Fibroblast of skin of back (primary cell): ENCODE results near the gene TOM1L2.
"Not testable (repeated sequence)": the region's sequence is repeated elsewhere in the genome, so short reads cannot be mapped to it uniquely, and the experiment has no call there.

Source experiments
- DNase-seq: peaks from one replicate; pipeline ENCODE4 v3.0.0-alpha.2; 2013

Gene TOM1L2

DNA sequence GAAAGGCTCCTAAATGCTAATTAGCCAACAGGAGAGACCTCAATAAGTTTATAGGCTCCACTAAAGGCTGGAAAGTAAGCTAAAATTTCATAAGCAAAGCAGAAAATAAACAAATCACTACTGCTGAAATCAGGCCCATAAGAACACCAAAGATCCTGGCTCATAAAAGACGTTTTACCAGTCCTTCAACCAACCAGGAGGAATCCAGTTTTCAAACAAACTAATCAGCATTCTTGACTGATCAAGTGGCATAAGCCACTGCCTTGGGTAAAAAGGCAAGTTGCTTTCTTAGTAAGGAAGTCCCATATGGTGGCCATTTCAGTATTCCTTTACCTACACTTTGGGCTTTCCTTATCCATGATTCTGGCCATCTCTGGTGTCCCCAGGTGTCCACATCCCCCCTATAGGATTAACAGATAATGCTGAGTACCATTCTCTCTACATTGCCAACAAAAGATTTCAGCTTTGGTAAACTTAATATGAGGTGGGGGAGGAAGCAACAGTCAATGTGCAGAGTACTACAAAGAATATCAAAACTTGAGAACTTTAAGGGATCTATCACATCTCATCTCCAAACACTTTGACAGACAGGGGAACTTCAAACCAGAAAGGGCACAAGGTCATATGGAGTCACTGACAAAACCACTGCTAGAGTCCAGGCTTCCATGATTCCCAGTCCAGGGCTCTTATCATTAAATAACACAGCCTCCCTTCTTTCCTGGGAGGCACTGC, 1.3 kb downstream of the TOM1L2 start:
- DNase-seq: no peak

DNA sequence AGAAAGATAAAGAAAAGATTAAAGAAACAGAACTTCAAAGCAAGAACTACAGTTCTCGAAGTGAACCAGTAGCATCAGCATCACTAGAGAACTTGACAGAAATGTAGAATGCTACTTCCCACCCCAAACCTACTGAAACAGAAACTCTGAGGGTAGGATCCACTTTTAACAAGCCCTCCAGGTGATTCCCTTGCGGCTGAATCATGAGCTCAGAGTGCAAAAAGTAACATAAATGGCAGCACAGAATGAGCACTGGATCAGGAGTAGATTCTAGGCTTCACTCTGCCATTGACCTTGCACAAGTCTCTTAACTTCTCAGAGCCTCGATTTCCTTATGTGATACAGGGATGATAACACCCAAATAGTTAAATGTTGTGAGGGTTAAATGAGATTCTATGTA, 5.8 kb downstream of the TOM1L2 start:
- DNase-seq: no peak

DNA sequence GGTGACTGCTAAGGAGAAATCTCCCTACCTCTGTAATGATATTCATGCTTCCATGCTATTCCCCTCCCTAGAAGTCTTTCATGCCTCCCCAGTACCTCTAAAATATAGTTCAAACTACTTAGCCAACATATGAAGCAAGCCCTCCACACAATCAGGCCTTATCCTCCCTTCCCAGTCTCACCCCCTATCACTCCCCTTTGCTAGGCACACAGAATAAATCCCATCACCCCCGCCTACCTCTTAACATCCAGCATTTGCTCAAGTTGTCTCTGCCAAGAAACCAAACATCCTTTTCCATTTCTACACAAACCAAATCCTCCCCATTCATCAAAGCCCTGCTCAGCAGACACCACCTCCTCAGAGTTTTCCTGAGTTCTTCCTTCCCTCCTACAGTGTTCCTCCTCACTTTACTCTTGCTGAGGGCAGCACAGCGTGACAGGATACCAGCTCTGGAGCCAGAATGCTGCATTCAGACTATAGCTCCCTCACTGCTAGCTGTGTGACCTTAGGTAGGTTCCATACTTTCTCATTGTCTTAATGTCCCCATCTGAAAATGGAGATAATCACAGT, 7.0 kb downstream of the TOM1L2 start:
- DNase-seq: no peak

DNA sequence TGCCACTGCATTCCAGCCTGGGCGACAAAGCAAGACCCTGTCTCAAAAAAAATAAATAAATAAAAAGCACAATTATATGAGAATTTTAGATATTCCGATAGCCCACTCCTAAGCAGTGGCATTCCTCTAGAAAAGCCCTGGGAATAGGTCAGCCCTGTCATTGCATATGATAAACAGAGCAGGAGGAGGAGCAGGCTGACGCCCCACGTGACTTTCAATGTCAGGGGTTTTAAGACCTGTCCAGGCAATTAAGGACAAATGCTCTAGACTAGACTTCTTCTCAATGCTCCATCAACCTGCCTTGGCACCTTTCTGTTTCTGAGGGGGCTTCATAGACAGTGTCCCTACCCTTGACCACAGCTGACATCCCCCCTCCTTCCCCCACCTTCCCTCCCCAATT, 7.5 kb downstream of the TOM1L2 start:
- no peak for DNase-seq

DNA sequence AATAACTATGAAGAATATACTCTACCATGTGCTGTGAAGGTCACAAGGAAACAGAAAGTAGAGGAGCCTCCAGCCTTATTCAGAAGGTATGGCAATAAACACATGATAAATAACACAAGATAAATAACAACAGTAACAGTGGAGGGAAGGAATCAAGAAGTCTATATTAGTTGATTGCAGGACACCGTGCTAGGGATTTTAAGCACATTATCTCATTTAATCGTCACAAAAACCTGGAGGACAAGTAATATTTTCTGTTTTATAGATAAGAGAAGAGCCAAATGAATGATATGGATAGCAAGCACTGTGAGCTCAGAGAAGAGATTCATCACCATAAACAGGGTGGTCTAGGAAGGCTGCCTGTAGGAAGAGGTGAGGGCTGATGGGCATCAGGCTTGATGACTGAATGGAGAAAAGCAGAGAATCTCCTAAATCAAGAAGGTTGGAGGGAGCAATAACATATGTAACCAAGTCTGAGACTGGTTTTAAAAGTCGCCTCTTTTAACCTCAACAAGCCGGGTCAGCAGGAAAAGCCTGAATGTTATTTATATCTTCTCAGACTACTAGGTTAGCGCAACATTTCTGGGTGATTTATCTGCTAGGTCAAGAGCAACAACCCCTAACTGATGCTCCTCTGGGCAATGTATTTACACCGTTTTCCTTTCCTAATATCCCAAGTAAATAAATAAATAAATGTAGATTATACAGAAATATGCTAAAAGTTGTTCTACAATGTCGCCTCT, 8.3 kb downstream of the TOM1L2 start:
- DNase-seq: no peak

DNA sequence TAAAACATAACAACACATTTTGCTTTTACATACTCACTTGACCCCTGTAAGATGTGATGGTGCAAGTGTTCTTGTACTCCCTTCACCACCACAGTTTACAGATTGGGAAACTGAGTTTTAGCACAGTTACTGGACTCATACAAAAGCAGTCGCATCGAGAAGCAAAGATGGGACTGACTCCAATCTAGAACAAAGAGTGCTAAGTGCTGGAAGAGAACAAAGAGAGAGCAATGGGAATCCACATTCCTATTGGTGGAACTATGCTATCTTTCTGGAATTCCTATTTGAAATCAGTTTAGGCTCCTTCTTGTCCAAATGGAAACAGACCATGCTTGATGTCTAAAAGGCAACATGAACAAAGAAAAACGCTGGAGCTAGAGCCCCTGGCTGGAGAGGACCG, 9.1 kb downstream of the TOM1L2 start:
- DNase-seq: no peak

DNA sequence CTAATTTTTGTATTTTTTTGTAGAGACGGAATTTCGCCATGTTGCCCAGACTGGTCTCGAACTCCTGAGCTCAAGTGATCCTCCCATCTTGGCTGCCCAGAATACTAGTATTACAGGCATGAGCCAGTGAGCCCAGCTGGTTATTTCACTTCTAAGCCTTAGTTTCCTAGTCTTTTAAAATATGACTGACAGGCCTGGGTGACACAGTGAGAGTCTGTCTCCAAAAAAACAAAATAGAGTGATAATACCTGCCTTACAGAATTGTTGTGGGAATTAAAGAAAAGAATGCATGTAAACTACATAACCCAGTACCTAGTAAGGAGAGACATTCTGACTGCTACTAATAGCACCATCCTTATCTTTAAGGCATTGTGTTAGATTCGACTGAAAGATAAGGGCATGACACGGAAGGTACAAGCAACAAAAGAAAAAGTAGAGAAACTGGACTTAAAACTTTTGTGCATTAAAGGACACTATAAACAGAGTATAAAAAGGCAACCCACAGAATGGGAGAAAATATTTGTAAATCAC, 11.6 kb downstream of the TOM1L2 start:
- no peak for DNase-seq

DNA sequence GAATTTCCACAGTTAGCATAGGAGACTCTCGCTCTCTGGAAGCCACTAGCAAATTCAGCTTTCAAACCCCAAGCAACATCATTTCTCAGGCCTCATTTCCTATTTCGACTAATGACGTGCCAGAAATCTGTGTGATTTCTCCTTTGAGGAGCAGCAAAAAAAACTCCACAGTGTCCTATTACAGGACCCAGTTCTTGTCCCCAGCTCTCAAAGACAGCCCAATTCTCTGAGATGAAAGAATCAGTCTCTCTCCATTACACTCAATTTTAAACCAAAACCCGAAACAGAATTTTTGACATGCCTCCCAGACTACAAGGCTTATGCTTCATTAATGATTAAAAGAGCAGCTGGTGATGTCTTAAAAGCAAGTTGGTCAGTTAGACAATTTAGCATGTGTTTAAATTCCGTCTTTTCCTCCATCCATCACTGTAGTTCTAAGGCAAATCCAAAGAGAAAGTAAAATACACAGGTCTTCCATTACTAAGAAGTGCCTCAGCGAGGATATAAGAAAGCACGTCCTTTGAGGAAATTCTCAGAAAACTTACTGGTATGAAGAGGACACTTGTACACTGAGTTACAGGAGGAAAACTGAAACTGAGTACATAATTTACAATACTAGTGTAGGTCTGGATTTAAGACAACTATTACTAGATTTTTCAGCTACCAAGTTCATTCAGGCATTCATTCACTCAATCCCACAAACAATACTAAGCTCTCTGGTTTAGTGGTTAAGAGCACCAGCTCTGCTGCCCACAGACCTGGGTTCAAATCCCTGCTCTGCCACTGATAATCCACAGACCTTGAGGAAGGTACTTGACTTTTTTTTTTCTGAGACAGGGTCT, 12.5 kb downstream of the TOM1L2 start:
- DNase-seq: peak; percentile 56

DNA sequence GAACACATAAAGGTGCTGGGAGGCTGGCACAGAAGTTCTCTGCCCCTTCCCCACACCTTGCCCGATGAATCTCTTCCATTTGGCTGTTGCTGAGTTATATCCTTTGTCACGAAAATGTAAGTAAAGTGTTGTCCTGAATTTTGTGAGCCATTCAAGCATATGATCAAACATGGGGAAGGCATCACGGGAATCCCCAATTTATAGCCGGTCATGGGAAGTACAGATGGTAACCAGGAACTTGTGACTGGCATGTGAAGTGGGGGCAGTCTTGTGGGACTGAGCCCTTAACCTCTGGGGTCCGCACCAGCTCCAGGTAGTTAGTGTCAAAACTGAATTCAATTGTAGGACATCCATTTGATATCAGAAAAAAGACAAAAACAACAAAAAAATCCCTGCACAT, 13.2 kb downstream of the TOM1L2 start:
- DNase-seq: no peak

DNA sequence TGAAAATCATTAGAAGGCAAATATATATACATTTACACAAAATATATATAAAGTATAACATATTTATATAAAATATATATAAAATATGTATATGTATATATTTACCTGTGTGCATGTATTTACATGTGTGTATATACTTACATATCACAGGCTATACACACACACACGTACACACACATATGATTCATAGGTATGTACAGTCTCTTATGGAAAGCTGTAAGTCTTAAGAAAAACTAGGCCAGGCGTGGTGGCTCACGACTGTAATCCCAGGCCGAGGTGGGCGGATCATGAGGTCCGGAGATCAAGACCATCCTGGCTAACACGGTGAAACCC, 14.7 kb downstream of the TOM1L2 start:
- no peak for DNase-seq

DNA sequence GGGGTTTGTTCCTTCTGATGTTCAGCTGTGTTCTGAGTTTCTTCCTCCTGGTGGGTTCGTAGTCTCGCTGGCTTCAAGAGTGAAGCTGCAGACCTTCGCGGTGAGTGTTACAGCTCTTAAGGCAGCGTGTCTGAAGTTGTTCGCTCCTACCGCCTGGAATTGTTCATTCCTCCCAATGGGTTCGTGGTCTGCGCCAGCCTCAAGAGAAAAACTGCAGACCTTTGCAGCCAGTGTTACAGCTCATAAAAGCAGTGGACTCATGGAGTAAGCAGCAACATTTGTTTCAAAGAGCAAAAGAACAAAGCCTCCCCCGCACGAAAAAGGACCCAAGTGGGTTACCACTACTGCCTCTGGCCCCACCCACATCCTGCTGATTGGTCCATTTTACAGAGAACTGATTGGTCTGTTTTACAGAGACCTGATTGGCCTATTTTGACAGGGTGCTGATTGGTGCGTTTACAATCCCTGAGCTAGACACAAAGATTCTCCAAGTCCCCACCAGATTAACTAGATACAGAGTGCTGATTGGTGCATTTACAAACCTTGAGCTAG, 16.3 kb downstream of the TOM1L2 start:
- not testable (repeated sequence) for DNase-seq

DNA sequence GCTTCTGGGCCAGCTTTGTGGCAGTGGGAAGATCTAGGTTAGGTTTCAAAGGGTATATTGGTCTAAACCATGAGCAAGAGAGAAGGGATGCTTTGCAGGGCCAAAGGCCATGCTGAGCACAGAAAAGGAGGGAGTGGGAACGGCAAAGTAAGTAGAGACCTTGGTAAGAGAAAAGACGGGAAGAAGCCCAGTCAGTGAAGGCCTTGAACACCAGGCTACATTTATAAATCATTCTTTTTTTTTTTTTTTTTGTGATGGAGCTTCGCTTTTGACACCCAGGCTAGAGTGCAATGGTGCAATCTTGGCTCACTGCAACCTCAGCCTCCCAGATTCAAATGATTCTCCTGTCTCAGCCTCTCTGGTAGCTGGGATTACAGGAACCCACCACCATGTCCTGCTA, 18.1 kb downstream of the TOM1L2 start:
- no peak for DNase-seq

DNA sequence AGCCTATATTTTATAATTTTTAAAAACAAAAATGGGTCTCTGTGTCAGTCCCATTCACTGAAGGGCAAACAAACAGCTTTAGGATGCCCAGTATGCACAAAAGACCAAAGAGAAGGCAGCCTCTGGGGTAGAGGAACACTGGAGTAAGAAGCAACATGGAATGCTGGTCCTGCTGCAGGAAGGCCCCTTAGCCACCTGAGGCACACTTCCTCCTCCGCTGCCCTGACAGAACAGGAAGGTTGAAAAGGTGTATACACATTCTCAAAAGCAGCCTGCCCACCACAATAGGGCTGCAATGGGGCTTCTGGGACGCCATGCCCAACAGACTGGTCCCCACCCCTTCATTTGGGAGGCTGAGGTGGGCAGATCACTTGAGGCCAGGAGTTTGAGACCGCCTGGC, 19.5 kb downstream of the TOM1L2 start:
- DNase-seq: no peak

DNA sequence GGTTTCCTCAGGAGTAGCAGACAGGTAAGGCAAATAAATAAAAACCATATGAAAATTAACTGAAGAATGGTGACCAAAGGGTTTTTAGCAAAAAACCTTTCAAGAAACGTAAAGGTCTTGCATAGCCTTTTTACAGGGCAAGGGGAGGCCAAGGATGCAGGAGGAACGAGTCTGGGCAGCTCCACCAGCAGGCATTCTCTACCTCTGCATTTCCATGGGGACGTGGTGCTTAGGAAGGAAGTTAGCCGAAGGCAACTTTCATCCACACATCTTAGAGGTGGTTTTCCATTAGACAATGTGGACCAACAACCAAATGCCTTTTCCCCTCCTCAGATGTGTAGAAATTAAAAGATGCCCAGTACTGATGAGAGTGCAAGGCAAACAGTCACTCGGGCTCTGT, 20.7 kb downstream of the TOM1L2 start:
- DNase-seq: no peak

DNA sequence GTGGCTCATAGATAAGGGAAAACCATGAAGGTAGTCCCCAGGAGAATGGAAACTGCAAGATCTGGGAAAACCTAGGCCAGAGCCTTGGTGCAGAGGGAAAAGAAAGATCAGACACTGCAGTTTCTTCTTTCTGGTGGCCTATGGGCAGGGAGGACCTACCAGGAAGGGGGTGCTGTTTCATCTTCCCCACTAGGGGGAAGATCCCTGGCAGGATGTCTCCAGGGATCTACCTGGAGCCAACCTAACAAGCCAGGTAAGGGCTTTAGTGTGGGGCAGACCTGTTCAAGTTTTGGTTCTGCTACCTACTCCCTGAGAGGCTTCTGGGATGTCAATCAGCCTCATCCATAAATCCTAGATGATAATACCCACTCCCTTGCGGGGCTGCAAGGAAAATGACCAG, 21.4 kb downstream of the TOM1L2 start:
- no peak for DNase-seq

DNA sequence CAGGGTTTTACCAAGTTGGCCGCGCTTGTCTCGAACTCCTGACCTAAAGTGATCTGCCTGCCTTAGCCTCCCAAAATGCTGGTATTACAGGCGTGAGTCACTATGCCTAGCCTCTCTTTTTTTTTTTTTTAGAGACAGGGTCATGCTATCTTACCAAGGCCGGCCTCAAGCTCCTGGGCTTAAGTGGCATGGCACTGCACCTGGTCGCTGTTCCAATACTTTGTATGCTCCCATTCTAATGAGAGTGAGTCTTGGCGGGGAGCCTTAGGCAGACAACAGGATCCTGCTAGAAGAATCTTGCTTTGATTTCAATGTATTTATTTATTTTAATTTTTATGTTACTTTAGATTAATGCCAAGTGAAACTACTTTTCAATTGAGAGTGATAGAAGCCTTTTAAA, 21.9 kb downstream of the TOM1L2 start:
- no peak for DNase-seq

DNA sequence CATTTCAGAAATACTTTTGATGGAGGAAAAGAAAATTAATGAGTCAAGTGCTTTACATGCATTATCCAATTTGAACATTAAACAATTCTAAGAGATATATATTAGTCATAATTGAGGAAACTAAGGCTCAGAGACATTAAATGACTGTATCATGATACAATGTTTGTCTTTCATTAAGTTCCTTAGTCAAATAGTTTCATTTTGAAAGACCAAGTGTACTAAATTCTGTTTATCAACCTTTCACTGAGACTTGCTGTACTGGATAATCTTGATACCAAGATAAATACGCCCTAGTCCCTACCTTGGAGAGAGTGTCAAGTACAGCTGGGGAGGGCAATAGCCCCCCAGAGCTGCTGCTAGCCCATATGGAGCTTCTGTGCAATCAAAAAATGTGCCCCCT, 24.2 kb downstream of the TOM1L2 start:
- DNase-seq: peak; percentile 68

DNA sequence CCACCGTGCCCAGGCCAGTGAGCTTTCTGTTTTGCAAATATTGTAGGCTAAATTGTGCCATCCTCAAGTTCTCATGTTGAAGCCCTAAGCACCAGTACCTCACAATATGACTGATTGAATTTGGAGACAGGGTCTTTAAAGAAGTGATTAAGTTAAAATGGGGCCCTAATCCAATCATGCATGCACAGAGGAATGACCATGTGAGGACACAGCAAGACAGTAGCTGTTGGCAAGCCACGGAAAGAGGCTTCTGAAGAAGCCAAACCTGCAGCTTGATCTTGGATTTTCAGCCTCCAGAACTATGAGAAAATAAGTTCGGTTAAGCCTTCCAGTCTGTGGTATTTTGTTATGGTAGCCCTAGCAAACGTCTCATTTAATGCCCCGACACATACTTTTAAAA, 24.9 kb downstream of the TOM1L2 start:
- no peak for DNase-seq

DNA sequence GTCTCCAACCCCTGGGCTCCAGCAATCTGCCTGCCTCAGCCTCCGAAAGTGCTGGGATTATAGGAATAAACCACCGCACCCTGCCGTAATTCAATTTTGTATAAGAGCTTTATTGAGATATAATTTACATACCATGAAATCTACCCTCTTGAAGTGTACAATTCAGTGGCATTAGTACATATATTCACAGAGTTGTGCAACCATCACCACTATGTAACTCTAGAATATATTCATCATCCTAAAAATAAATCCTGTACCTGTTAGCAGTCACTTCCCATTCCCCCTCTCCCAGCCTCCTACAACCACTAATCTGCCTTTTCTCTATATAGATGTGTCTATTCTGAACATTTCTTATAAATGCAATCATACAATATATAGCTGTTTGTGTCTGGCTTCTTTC, 26.1 kb downstream of the TOM1L2 start:
- no peak for DNase-seq

DNA sequence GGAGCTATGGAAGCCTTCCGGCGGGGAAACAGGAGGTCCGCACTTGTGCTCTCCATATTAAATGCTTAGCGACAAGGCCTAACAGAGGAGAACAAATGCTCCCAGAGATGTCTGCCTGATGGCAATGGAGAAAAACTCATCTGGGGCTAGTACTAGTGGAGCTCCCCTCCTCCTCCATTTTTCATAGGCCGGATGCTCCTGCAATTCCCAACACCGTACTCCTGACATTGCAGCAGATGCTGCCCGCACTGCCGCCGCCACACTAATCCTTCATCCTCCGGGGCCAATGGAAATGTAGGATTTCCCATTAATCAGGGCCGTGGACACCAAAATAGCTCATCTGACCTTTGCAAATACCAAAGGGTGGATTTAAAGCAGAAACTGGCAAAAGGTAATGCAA, 27.5 kb downstream of the TOM1L2 start:
- no peak for DNase-seq

DNA sequence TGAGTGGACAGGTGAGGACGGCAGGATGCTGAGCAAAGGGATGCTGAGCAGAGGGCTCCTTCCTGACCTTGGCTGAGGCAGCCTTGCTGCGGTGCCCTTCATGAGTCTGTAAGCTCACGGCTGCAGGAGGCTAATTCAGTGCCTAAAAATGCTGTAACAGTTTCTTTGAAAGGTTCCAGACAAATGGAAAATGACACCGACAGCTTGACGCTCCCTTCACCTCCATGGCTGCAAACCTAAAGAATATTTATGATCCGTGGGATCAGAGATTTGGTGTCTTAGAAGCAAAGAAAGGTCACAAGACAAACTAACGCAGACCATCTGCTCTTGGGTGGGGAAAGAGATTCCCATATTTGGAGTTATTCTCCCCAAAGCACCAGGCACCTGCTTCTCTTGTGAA, 28.0 kb downstream of the TOM1L2 start:
- no peak for DNase-seq

DNA sequence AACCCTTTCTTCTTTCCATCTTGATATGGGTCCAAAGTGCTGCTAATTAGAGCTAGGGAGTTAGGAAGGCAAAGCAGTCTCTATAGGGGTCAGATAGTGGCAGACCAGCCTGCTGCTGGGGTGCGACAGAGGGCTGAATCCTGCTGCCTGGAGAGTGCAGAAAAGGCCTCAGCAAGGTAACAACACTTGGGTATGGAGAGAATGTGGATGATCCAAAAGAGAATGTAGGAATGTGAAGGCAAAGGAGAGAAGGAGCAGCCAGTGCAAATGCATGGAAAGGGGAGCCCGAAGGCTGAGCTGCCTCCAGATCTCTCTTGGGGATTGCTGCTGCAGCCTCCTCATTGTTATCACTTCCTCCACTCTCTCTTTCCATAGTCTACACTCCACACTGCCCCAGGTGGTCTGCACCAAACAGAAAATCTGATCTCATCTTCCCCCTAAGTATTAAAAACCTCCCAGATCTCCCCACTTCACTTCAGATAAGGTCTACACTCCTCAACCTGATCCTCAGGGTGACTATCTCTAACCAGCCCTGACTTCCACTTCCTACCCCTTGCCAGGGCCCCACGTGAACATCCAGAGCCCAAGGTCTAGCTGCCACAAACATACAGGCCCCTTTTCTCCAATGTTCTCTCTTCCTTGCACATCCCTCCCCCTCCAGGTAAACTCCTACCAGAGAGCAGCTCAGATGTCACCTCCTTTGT, 28.8 kb downstream of the TOM1L2 start:
- DNase-seq: no peak
